ENCODE data around the gene MT1M.
"Not testable (repeated sequence)": the region's sequence is repeated elsewhere in the genome, so short reads cannot be mapped to it uniquely, and the experiment has no call there.

Gene MT1M

DNA sequence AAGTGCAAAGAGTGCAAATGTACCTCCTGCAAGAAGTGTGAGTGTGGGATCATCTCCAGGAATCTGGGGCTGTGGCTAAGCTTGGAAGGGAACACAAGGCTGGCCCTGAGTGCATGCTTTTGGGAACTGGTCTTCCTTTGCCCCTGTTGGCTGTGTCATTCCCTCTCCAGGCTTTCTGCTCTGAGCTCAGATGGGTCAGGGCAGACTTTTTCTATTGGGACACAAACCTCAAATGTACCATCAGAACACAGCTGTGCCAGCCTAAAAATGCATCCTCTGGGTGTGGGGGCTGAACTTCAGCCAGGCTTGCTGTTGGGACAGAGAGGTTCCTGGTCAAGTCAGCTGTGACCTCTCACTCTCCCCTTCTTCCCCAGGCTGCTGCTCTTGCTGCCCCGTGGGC lies 20.1 kb downstream of the MT1M start:
- no peak for DNase-seq

DNA sequence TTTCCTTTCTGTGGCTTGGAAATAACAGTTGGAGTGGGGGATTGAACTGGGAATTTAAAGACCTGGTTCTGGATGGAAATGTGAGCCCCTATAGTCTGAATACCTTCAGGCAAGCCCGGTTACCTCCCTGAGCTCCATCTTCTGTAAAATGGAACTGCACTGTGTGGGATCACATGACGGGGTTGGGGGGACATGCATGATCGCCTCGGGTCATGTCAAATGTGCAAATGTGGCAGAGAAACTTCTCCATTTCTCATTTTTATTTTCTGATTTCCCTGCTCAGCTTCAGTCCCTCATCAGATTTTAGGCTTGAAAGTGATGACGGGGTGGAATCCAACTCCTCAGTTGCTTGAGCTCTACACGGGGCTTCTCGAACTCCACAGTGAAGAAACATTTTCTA lies 20.8 kb downstream of the MT1M start:
- DNase-seq = no peak

DNA sequence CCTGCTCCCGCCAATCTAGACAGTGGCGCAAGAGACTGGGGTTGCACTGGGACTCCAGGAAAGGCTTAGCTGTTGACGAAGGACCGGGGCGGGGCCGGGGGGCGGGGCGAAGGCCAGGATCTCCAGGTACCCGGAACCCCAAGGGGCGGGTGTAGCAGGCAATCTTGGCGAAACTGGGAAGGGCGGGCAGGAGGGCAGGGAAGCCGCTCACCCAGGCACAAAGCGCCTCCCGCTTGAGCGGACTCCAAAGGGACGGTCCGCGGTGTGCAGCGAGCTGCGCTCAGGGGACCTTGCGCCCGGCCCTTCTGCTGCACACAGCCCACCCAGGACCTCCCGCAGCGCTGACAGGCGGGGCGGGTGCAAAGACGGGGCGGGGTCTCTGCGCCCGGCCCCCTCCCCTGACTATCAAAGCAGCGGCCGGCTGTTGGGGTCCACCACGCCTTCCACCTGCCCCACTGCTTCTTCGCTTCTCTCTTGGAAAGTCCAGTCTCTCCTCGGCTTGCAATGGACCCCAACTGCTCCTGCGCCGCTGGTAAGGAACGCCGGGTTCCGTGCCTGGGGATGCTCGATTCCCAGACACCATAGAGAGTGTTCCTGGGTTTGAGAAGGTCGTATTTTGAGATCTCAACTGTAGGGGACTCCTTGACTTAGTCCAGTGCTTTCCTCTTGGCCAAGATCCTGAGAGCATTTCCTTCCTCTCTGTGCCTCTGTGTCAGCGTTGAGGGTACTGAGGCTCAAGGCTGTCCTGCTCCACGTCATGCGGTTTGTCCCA lies 25.3 kb downstream of the MT1M start, which contains the start of gene MT1F:
MT1F (plus strand) TSS at position 405 of the 772 bp plus-strand sequence; CDS start at position 505, 100 bp downstream.
- no peak for DNase-seq

DNA sequence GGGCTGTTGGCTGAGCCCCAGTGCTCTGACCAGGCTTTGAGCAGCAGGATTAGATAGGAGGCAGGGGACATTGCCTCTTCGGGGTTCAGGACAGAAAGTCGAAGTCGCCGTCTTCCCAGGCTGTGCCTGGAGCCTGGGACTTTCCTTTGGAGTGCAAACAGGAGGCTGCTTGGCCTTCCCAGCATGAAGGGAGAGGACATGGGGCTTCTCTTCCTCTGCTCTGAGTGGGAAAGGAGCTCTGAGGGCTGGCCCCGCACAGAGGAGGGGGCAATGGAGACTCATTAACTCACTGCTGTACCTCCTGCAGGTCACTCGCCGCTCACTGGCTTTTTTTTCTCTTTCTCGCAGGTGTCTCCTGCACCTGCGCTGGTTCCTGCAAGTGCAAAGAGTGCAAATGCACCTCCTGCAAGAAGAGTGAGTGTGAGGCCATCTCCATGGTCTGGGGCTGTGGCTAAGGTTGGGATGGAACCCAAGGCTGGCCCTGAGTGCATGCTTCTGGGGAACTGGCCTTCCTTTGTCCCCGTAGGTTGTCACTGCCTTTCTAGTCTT lies 25.9 kb downstream of the MT1M start:
- DNase-seq = no peak

GRCh38 chr16:56662357-56663354 lies 30.2 kb downstream of the MT1M start:
- no peak for DNase-seq

GRCh38 chr16:56664506-56664905 lies 32.0 kb downstream of the MT1M start:
- DNase-seq = no peak

- not testable (repeated sequence) for DNase-seq
Measured at GRCh38 chr16:56665286-56666261, 33.1 kb downstream of the MT1M start.

DNA sequence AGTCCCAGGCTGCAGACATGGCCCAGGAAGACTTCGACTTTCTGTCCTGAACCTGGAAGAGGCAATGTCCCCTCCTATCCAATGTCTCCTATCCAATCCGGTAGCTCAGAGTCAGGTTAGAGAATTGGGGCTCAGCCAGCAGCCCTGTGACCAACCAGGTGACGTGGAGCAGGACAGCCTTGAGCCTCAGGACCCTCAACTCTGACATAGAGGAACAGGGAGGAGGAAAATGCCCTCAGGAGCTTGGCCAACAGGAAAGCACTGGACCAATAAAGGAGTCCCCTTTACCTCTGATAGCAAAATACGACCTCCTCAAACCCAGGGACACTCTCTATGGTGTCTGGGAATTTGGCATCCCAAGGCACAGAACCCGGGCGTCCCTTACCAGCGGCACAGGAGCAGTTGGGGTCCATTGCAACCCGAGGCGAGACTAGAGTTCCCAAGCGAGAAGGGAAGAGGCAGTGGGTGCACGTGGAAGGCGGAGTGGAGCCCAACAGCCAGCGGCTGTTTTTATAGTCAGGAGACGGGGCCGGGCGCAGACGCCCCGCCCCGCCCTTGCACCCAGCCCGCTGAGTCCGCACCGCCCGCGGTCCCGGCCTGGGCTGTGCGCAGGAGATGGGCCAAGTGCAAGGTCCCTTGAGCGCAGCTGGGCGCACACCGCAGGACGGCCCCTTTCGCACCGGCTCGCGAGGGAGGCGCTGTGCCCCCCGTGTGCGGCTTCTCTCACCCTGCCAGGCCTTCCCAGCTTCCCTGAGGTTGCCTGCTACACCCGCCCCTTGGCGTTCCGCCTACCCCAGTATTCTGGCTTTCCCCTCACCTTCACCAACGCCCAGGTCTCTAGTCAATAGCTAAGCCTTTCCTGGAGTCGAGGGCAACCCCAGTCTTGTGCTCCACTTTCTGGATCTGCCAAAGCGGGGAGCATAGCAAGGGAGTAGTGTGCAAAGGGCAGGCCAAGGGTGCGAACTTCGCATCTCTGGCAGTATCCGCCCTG lies 35.4 kb downstream of the MT1M start, which contains the start of gene MT1G:
MT1G (minus strand) TSS at position 485 of the 991 bp plus-strand sequence; CDS start at position 413, 72 bp downstream.
- no peak for DNase-seq

GRCh38 chr16:56669005-56669839 lies 36.8 kb downstream of the MT1M start, which contains the start of gene MT1H:
MT1H (plus strand) TSS chr16:56669814; CDS start chr16:56669885, 71 bp downstream.
- DNase-seq = no peak

DNA sequence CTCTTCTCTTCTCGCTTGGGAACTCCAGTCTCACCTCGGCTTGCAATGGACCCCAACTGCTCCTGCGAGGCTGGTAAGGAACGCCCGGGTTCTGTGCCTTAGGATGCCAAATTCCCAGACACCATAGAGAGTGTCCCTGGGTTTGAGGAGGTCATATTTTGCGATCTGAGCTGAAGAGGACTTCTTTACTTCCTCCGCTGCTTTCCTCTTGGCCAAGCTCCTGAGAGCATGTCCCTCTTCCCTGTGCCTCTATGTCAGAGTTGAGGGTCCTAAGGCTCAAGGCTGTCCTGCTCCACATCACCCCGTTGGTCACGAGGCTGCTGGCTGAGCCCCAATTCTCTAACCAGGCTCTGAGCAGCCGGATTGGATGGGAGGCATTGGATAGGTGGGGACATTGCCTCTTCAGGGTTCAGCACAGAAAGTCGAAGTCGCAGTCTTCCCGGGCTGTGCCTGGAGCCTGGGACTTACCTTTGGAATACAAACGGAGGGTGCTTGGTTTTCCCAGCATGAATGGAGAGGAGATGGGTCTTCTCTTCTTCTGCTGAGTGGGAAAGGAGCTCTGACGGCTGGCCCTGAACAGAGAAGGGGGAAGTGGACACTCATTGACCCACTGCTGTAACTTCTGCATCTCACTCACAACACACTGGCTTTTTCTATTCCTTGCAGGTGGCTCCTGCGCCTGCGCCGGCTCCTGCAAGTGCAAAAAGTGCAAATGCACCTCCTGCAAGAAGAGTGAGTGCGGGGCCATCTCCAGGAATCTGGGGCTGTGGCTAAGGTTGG lies 37.6 kb downstream of the MT1M start:
- DNase-seq = no peak

GRCh38 chr16:56670620-56670934 lies 38.1 kb downstream of the MT1M start:
- no peak for DNase-seq

GRCh38 chr16:56671691-56672090 lies 39.2 kb downstream of the MT1M start:
- not testable (repeated sequence) for DNase-seq

DNA sequence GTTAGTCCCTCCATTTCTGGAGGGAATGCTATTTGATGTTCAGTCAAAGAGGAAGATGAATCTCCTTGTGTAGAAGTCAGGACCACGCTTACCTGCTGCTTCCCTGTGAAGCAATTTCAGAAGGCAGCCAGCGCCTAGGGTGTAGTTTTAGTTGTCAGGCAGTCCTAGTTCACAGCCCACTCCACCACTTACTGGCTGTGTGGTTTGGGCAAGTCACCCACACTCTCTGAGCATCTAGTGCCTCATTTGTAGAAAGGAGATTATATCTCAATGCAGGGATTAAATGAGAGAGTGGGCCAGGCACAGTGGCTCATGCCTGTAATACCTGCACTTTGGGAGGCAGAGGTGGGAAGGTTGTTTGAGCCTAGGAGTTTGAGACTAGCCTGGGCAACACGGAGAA lies 39.7 kb downstream of the MT1M start:
- DNase-seq = not testable (repeated sequence)

DNA sequence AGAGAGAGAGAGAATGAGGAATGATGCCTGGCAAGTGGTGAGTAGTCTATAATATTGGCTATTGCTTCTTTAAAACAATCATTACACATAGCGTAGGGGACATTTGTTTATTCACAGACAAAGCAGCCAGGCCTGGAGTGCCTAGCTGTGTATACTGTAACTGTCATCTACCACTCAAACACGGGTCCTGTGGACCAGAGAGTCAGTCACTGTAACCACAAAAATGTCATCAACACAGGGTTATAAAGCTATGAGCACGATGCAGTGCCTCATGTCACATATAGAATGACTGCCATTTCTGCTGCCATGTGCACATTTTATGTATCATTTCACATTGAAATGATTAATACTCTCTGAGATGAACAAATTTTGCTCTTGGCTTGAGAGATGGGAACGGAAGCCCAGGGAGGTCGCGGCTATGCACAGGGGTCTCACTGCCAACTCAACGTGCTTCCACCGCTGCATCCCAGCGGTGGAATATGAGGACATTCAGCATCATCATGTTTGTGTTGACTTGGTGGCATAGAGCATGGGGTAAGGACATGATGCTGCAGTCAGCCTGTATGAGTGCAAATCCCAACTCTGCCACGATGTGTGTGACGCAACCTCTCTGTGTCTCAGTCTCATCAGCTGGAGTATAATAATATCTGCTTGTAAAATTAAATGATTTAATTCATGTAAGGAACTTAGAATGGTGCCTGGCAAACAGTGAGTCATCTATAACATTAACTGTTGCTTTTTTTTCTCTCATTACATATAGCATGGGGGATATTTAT lies 40.5 kb downstream of the MT1M start:
- no peak for DNase-seq

- DNase-seq = no peak
Measured at GRCh38 chr16:56673921-56674320, 41.5 kb downstream of the MT1M start.

DNA sequence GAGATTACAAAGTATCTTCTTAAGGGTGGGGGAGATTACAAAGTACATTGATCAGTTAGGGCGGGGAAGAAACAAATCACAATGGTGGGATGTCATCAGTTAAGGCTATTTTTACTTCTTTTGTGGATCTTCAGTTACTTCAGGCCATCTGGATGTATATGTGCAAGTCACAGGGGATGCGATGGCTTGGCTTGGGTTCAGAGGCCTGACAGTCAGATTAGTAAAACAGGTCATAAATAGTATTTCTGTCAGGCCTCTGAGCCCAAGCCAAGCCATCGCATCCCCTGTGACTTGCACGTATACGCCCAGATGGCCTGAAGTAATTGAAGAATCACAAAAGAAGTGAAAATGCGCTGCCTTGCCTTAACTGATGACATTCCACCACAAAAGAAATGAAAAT lies 42.1 kb downstream of the MT1M start:
- not testable (repeated sequence) for DNase-seq

DNA sequence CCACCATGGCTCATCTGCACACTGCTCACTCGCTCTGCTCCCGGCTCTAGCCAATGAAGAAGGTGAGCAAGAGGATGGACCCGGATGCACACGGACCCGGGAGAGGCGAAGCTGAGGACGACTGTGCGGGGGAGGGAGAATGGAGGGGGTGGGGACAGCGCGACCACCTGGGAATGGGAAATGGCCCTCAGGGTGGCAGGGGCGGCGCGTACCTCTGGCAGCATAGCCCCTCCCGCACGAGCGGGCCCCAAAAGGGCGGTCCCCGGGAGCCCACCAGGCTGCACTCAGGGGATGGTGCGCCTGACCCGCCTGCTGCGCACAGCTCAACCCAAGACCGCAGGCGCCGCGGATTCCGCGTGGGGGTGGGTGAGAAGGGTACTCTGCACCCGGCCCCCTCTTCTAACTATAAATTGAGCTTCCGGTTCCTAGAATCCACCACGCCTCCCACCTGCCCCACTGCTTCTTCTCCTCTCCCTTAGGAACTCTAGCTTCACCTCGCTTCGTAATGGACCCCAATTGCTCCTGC lies 43.3 kb downstream of the MT1M start:
- DNase-seq = no peak

- DNase-seq = no peak
Measured at GRCh38 chr16:56677474-56677873, 45.0 kb downstream of the MT1M start.

All from SHP77 (cell line).